ENCODE results near the gene THSD7B.

- TF ChIP-seq CTCF (IDR thresholded peaks at IDR 0.05; ENCODE audit: low read depth, low read length, poor library complexity, severe bottlenecking) (no peak), EZH2phosphoT487 (IDR thresholded peaks at IDR 0.05; ENCODE audit: borderline replicate concordance, low read length) (no peak)
These were observed 266.4 kb downstream of the THSD7B start for GRCh38 chr2:137031731-137032130.

Data from DOHH2 (cell line).